Gastrocnemius medialis (tissue), 4 donors: ENCODE measurements around the gene ZFYVE1. TPM values are rescaled to one million over a fixed set of nuclear protein-coding genes. Genes with fewer than 3 reads are reported as not detected.

ENCODE experiments used
- ATAC-seq, 2 donors: fragments of 150-250 bp; one replicate each; pipeline ENCODE4 v1.9.1; 2016
- DNase-seq, 2 donors: peaks; one replicate each; pipeline ENCODE4 v3.0.0-alpha.2; 2019
- H3K27ac ChIP-seq, 4 donors: fragments of 200-600 bp; sonication (generic); 1 replicate in 1 of 4; 2 replicates in 3 of 4; pipeline ENCODE4 v1.5.1; 2016 to 2018; ENCODE audit warnings: mild to moderate bottlenecking in 2 of 4, moderate library complexity in 1 of 4
- H3K27me3 ChIP-seq, 3 donors: fragments of 200-600 bp; sonication (generic) in 2 of 3; 1 replicate in 1 of 3; 2 replicates in 2 of 3; pipeline versions ENCODE4 v1.5.1 to v1.6.0; 2016 to 2019; ENCODE audit warnings: mild to moderate bottlenecking in 1 of 3, moderate library complexity in 1 of 3
- H3K36me3 ChIP-seq, 2 donors: fragments of 200-600 bp; sonication (generic) in 1 of 2; one replicate each; pipeline ENCODE4 v1.5.1; 2017 to 2018
- H3K4me1 ChIP-seq, 2 donors: fragments of 200-600 bp; sonication (generic) in 1 of 2; one replicate each; pipeline ENCODE4 v1.5.1; 2016 to 2017; ENCODE audit warnings: mild to moderate bottlenecking in 2 of 2
- H3K4me3 ChIP-seq, 4 donors: fragments of 200-600 bp; sonication (generic) in 3 of 4; 1 replicate in 1 of 4; 2 replicates in 3 of 4; pipeline ENCODE4 v1.5.1; 2016 to 2019; ENCODE audit warnings: mild to moderate bottlenecking in 2 of 4
- H3K9me3 ChIP-seq, 3 donors: fragments of 200-600 bp; sonication (generic) in 2 of 3; 1 replicate in 1 of 3; 2 replicates in 2 of 3; pipeline ENCODE4 v1.5.1; 2016 to 2019
- CTCF ChIP-seq, 5 experiments: fragments of 450-650 bp in 3 of 5; fragments of 200-600 bp in 2 of 5; sonication (generic) in 2 of 5; IDR thresholded peaks in 4 of 5; conservative IDR thresholded peaks in 1 of 5; 1 replicate in 4 of 5; 2 replicates in 1 of 5; pipeline ENCODE4 v1.5.1; 2016 to 2019; ENCODE audit warnings: antibody characterized with exemption in 5 of 5, mild to moderate bottlenecking in 3 of 5, moderate library complexity in 3 of 5
- POLR2A ChIP-seq, 2 donors: fragments of 450-650 bp; IDR thresholded peaks; one replicate each; pipeline ENCODE4 v1.6.1; 2017; ENCODE audit warnings: antibody characterized with exemption in 2 of 2, mild to moderate bottlenecking in 2 of 2, moderate library complexity in 2 of 2
- in situ Hi-C, 4 donors: fragments of 200-750 bp; cut with MboI; loops; one replicate each; pipeline versions ENCODE4 v1.15.0 to v1.8.0; 2017; ENCODE audit warnings: low sequenced_read_pairs in 4 of 4
- intact Hi-C: fragments of 100-400 bp; cut with DNase I; formaldehyde crosslinking; loops from one replicate; pipeline ENCODE4 v1.15.1; 2023; ENCODE audit warnings: low total_unique reads
- total RNA-seq, 4 donors: library from RNA; depleted of rRNA; stranded (reverse); fragments of >200 nt; gene quantifications; one replicate each; pipeline versions ENCODE4 v1.1.0 to v1.2.3, GENCODE V29; 2016

ZFYVE1 gene
- total RNA-seq, 4 donors from 2014 or later: 16.7 to 28.3 (median 19.3) TPM

DNA sequence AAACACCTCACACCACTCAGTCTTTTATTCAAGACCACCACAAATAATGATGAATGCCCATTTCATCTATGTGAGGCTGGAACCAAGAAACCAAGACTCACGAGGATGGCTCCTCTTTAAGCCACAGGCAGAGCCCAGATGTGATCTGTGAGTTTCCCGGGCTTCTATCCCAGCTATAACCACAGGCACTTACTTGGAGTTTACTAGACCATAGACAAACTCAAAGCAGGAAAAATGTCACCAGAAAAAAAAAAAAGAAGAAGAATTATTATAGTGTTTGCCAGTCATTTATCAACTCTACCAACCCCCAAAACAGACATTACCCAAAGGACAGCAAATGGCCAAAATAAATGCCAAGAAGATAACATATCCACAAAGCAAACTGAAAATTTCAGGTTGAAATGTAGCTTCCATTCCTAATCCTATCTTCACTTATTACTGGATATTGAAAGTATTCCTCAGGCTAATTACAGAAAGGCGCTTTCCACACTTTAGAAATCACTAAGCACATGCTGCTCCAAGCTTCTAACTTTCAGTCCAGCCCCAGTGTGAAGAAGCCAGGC, 44.7 kb downstream of the ZFYVE1 start:
- intact Hi-C loops (no loop called here), in situ Hi-C loops (no loop called here)
- no peak overlapping the region for H3K4me3 ChIP-seq
- no peak for ATAC-seq
- peaks cover 0 to 41% of the 10 kb centered on the region in 2 donors for H3K36me3 ChIP-seq
- no peaks in the 10 kb centered on the region for H3K4me1 ChIP-seq
- TF ChIP-seq POLR2A (IDR thresholded peaks at IDR 0.05) (no peak), CTCF (IDR thresholded peaks at IDR 0.05 in 4 of 5, conservative IDR thresholded peaks at IDR 0.05 in 1 of 5) (no peak)
- DNase-seq: no peak
- no peaks in the 10 kb centered on the region for H3K9me3 ChIP-seq
- no peaks in the 10 kb centered on the region for H3K27me3 ChIP-seq
- H3K27ac ChIP-seq: no peak overlapping the region

GRCh38 chr14:72980863-72981262, 46.0 kb downstream of the ZFYVE1 start:
- DNase-seq (no peak), ATAC-seq (no peak)
- no peaks in the 10 kb centered on the region for H3K27me3 ChIP-seq
- H3K9me3 ChIP-seq: no peaks in the 10 kb centered on the region
- no peak overlapping the region for H3K27ac ChIP-seq
- no peak overlapping the region for H3K4me3 ChIP-seq
- TF ChIP-seq POLR2A (IDR thresholded peaks at IDR 0.05): no peak
- intact Hi-C loops (no loop called here), in situ Hi-C loops (no loop called here)
- no peaks in the 10 kb centered on the region for H3K4me1 ChIP-seq
- peaks cover 0 to 43% of the 10 kb centered on the region in 2 donors for H3K36me3 ChIP-seq

- intact Hi-C loops: no loop called here
- Histone ChIP-seq H3K27me3 (no peaks in the 10 kb centered on the region), H3K27ac (no peak overlapping the region), H3K36me3 (peaks cover 0 to 53% of the 10 kb centered on the region in 2 donors), H3K9me3 (no peaks in the 10 kb centered on the region), H3K4me1 (no peaks in the 10 kb centered on the region), H3K4me3 (no peak overlapping the region)
- in situ Hi-C loops: no loop called here
- DNase-seq (no peak), ATAC-seq (no peak)
- TF ChIP-seq POLR2A (IDR thresholded peaks at IDR 0.05) (no peak), CTCF (IDR thresholded peaks at IDR 0.05 in 4 of 5, conservative IDR thresholded peaks at IDR 0.05 in 1 of 5) (no peak)
Measured at GRCh38 chr14:72978856-72979255, 48.0 kb downstream of the ZFYVE1 start.

DNA sequence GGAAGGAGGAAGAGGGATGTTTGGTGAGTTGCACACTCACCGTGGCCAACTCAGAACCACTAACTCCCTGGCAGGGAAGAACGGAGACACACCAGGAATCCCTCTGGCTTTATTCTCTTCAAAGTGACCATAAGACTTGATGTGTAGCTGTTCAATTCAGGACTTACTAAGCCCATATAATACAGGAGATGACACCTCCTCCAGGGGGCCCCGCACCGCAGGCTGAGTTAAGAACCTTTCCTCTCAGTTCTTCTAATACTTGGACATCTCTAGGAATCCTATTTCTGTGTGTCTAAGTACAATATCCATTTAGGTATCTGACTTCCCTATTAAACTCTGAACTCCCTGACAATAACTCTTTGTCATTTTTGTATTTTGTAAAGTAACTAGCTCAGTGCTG, 51.1 kb downstream of the ZFYVE1 start:
- Histone ChIP-seq H3K4me1 (no peaks in the 10 kb centered on the region), H3K9me3 (no peaks in the 10 kb centered on the region), H3K36me3 (peaks cover 0 to 67% of the 10 kb centered on the region in 2 donors), H3K4me3 (no peak overlapping the region), H3K27ac (no peak overlapping the region), H3K27me3 (no peaks in the 10 kb centered on the region)
- ATAC-seq (no peak), DNase-seq (no peak)
- TF ChIP-seq CTCF (IDR thresholded peaks at IDR 0.05 in 4 of 5, conservative IDR thresholded peaks at IDR 0.05 in 1 of 5): no peak
- no peak for TF ChIP-seq POLR2A (IDR thresholded peaks at IDR 0.05)
- in situ Hi-C loops: no loop called here
- intact Hi-C loops: no loop called here

- Histone ChIP-seq H3K4me3 (no peak overlapping the region), H3K4me1 (no peaks in the 10 kb centered on the region), H3K9me3 (no peaks in the 10 kb centered on the region), H3K27ac (no peak overlapping the region), H3K27me3 (no peaks in the 10 kb centered on the region), H3K36me3 (peaks cover 0 to 73% of the 10 kb centered on the region in 2 donors)
- no peak for ATAC-seq
- intact Hi-C loops (no loop called here), in situ Hi-C loops (no loop called here)
- TF ChIP-seq POLR2A (IDR thresholded peaks at IDR 0.05) (no peak), CTCF (IDR thresholded peaks at IDR 0.05 in 4 of 5, conservative IDR thresholded peaks at IDR 0.05 in 1 of 5) (no peak)
- no peak for DNase-seq
Measured at GRCh38 chr14:72974661-72975060, 52.2 kb downstream of the ZFYVE1 start.
